Activated naive CD4-positive, alpha-beta T cell treated with anti-CD3 and anti-CD28 coated beads, Interleukin-2, amount 10 ng/mL, durations not matched to agents 7 days and 5 days (primary cell): ENCODE results near the gene CHRM4.
A peak's percentile ranks its signal among the peaks of the same experiment; 100 is the strongest.
"Not testable (repeated sequence)": the region's sequence is repeated elsewhere in the genome, so short reads cannot be mapped to it uniquely, and the experiment has no call there.

Experiments used
- CTCF ChIA-PET: fragments of 350-600 bp; sonication (Branson Sonifier 250); formaldehyde crosslinking; loops from one replicate; lab custom pipeline; 2021; ENCODE audit warnings: antibody characterized with exemption; lab: Charles Lee
- DNase-seq: peaks from one replicate; pipeline ENCODE4 v3.0.0-alpha.2; 2020
- H3K27ac Mint-ChIP-seq: one replicate; pipeline ENCODE4 v1.8.0; 2021; ENCODE audit warnings: mild to moderate bottlenecking, moderate library complexity, mixed read lengths
- H3K27me3 Mint-ChIP-seq: one replicate; pipeline ENCODE4 v1.8.0; 2021; ENCODE audit warnings: mild to moderate bottlenecking, mixed read lengths
- H3K36me3 Mint-ChIP-seq: one replicate; pipeline ENCODE4 v1.8.0; 2021; ENCODE audit warnings: mixed read lengths
- H3K4me1 Mint-ChIP-seq: one replicate; pipeline ENCODE4 v1.8.0; 2021; ENCODE audit warnings: mixed read lengths
- H3K4me3 Mint-ChIP-seq: one replicate; pipeline ENCODE4 v1.8.0; 2021; ENCODE audit warnings: mild to moderate bottlenecking, moderate library complexity, mixed read lengths
- H3K9me3 Mint-ChIP-seq: one replicate; pipeline ENCODE4 v1.8.0; 2021; ENCODE audit warnings: mixed read lengths

The CHRM4 gene

DNA sequence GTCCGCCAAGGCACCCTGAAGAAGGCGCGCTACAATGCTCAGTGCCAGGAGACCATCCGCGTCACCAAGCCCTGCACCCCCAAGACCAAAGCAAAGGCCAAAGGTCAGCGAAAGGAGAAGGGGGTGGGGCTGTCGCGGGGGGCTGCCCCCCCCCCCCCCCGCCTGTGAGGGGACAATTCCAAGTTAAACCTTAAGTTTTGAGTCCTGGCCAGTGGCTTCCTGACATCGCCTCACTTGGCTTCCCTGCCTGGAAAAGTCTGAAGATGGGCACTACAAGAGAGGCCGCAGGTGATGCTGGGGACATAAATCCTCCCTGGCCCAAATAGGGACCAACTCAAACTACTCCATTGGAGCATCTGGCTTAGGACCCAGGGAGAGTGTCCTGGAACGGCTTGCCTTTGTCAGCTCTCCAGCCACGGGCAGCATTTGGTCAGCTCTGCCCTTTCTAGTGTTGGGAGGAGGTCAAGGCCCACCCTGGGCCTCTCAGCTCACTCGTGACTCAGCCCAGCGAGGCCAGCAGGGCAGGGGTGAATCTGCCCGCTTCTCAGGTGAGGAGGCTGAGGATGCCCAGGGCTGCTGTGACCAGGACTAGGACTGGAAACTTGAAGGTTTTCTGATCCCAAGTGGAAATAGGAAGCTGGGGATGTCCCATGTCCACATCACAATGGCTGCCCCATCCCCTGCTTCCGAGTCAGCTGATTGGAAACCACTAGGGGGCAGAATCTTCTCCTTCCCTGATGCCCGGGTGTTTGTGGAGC lies 8.8 kb downstream of the CHRM4 start:
- CTCF ChIA-PET = interaction anchor here (0.8 to 1.4 kb wide), 4 partner anchors 10 to 144 kb away, joined by 3 to 4 read pairs (median 4); no protein-coding TSS in a partner anchor
- H3K36me3 Mint-ChIP-seq = peaks cover 10% of the 10 kb centered on the region
- peaks cover 30% of the 10 kb centered on the region for H3K4me1 Mint-ChIP-seq
- no peak overlapping the region for H3K27ac Mint-ChIP-seq
- peaks cover 72% of the 10 kb centered on the region for H3K27me3 Mint-ChIP-seq
- H3K4me3 Mint-ChIP-seq = no peak overlapping the region
- no peak for DNase-seq
- H3K9me3 Mint-ChIP-seq = no peaks in the 10 kb centered on the region

- Mint-ChIP-seq H3K27me3 (peaks cover 64% of the 10 kb centered on the region), H3K4me3 (peak overlapping the region; percentile 72), H3K4me1 (peaks cover 26% of the 10 kb centered on the region), H3K36me3 (peaks cover 18% of the 10 kb centered on the region), H3K27ac (no peak overlapping the region), H3K9me3 (peaks cover 4% of the 10 kb centered on the region)
- DNase-seq = peak; percentile 47
- CTCF ChIA-PET = no interaction called here
Observed at GRCh38 chr11:46381819-46382645, 9.5 kb downstream of the CHRM4 start.

DNA sequence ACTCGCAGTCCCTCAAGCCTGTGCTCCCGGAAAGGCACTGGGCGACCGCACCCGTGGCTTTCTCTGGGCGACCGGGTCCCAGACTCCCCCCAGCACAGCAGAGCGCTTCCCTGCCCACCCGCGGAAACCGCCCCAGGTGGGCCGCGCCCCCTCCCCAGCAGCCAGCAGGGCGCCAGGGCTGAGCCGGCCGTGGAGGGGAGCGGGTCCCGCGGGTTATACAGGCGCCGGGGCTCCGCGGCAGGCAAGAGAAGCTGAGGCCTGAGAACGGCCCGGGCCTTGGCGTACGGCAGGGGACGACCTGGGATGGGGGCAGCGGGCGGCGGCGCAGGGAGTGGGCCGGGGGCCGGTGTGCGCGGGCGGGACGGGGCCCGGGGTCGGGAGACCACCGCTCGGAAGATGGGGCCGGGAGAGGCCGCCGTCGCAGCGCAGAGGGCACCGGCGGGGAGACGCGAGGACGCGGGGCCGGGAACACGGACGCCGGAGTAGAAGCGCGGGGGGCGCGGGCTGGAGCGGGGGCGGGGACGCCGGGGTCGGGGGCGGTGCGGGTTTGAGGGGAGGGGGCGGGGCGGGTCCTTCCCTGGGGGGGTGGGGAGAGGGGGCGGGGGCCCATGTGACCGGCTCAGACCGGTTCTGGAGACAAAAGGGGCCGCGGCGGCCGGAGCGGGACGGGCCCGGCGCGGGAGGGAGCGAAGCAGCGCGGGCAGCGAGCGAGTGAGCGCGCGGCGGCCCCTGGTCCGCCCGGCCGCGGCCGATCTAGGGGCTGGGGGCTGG lies 10.3 kb downstream of the CHRM4 start, which contains the start of gene MDK:
MDK (plus strand) TSS at position 622 of the 771 bp plus-strand sequence. CDS start 389 bp downstream, outside the sequence.
- Mint-ChIP-seq H3K36me3 (peaks cover 24% of the 10 kb centered on the region), H3K4me3 (peak within 1 kb of the TSS; percentile 72), H3K4me1 (peaks cover 20% of the 10 kb centered on the region), H3K27me3 (peaks cover 56% of the 10 kb centered on the region), H3K27ac (peak within 1 kb of the TSS; percentile 37), H3K9me3 (peaks cover 4% of the 10 kb centered on the region)
- DNase-seq = no peak
- CTCF ChIA-PET = no interaction called here

GRCh38 chr11:46380340-46381047 lies 11.1 kb downstream of the CHRM4 start:
- H3K36me3 Mint-ChIP-seq = peaks cover 26% of the 10 kb centered on the region
- peak; percentile 86 for DNase-seq
- H3K27me3 Mint-ChIP-seq = peaks cover 48% of the 10 kb centered on the region
- peak overlapping the region; percentile 62 for H3K4me3 Mint-ChIP-seq
- peaks cover 18% of the 10 kb centered on the region for H3K4me1 Mint-ChIP-seq
- peak overlapping the region; percentile 75 for H3K27ac Mint-ChIP-seq
- CTCF ChIA-PET = interaction anchor here (1.2 kb wide), 1 partner anchor 8 kb away, joined by 3 read pairs; no protein-coding TSS in a partner anchor
- peaks cover 4% of the 10 kb centered on the region for H3K9me3 Mint-ChIP-seq

DNA sequence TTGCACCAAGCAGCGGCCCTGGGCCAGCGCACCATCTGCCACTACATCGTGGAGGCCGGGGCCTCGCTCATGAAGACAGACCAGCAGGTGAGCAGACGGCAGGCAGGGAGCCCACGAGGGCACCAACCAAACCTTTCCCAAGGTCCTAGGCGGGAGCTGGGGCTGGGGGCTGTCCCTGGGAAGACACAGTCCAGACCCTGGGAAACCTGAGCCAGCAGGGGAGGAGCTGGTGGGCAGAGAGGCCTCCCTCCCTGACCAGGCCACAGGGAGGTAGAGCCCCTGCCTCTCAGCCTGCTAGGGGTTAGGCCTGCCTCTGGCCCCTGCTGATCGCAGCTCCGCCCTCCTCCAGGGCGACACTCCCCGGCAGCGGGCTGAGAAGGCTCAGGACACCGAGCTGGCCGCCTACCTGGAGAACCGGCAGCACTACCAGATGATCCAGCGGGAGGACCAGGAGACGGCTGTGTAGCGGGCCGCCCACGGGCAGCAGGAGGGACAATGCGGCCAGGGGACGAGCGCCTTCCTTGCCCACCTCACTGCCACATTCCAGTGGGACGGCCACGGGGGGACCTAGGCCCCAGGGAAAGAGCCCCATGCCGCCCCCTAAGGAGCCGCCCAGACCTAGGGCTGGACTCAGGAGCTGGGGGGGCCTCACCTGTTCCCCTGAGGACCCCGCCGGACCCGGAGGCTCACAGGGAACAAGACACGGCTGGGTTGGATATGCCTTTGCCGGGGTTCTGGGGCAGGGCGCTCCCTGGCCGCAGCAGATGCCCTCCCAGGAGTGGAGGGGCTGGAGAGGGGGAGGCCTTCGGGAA lies 11.9 kb downstream of the CHRM4 start:
- peaks cover 40% of the 10 kb centered on the region for H3K27me3 Mint-ChIP-seq
- not testable (repeated sequence) for H3K9me3 Mint-ChIP-seq, DNase-seq, H3K27ac Mint-ChIP-seq
- H3K4me1 Mint-ChIP-seq = peaks cover 18% of the 10 kb centered on the region
- H3K36me3 Mint-ChIP-seq = peaks cover 26% of the 10 kb centered on the region
- CTCF ChIA-PET = interaction anchor here (1.2 kb wide), 1 partner anchor 9 kb away, joined by 3 read pairs; no protein-coding TSS in a partner anchor
- H3K4me3 Mint-ChIP-seq = peak overlapping the region; percentile 40

DNA sequence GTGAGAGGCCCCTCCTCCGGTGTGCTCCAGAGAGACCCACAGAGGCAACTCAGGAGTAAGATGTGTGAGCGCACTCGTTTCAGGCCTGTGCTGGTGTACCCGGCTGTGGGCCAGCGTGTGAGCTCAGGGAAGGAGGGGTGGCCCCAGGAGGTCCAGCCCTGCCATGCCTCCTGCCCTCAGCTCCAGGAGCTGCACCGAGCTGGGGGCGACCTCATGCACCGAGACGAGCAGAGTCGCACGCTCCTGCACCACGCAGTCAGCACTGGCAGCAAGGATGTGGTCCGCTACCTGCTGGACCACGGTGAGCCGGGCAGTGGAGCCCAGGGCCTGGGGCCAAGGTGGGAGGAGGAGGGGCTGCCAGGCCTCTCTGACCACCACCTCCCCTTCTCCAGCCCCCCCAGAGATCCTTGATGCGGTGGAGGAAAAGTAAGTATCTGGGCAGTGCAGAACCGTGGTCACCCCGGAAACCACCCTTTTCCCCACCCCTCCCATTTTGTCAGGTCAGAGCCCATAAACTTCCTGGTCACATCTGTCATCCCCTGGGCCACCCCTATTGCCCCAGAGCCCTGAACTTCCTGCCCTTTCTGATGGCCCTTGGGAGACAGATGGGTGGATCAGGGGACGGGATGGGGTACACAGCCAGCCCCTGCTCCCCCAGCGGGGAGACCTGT lies 12.6 kb downstream of the CHRM4 start:
- CTCF ChIA-PET = interaction anchor here (0.8 to 3.3 kb wide), 7 partner anchors 10 to 70 kb away, joined by 3 to 16 read pairs (median 4); no protein-coding TSS in a partner anchor
- Mint-ChIP-seq H3K27ac (no peak overlapping the region), H3K4me3 (peak overlapping the region; percentile 38), H3K27me3 (peaks cover 33% of the 10 kb centered on the region), H3K36me3 (peaks cover 26% of the 10 kb centered on the region), H3K9me3 (peaks cover 4% of the 10 kb centered on the region), H3K4me1 (peaks cover 18% of the 10 kb centered on the region)
- DNase-seq = no peak

- Mint-ChIP-seq H3K4me3 (no peak overlapping the region), H3K27me3 (peaks cover 26% of the 10 kb centered on the region), H3K27ac (no peak overlapping the region), H3K36me3 (peaks cover 29% of the 10 kb centered on the region), H3K4me1 (peaks cover 18% of the 10 kb centered on the region), H3K9me3 (peaks cover 4% of the 10 kb centered on the region)
- DNase-seq = no peak
- CTCF ChIA-PET = interaction anchor here (0.8 to 3.3 kb wide), 8 partner anchors 9 to 70 kb away, joined by 3 to 16 read pairs (median 4); no protein-coding TSS in a partner anchor
Observed at GRCh38 chr11:46378296-46378695, 13.3 kb downstream of the CHRM4 start.

DNA sequence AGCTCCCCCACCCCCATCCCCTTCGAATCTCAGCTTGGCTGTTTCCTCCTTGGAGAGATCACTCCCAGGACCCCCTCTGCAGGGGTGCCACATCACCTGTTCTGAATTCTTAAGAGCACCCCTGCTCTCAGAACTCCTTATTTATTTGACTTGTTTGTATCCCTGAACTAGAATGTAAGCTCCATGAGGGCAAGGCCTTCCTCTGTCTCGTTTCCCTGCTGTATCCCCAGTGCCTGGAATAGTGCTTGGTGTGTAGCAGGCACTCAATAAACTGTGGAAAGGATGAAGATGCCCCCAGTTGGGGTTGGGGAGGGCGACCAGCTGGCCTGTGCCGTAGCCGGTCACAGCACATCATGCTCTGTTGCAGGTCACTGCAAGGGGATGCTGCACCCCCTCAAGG lies 13.7 kb downstream of the CHRM4 start:
- CTCF ChIA-PET = interaction anchor here (0.8 to 3.3 kb wide), 7 partner anchors 9 to 69 kb away, joined by 3 to 16 read pairs (median 4); no protein-coding TSS in a partner anchor
- Mint-ChIP-seq H3K4me1 (peaks cover 18% of the 10 kb centered on the region), H3K36me3 (peaks cover 29% of the 10 kb centered on the region), H3K4me3 (no peak overlapping the region), H3K9me3 (peaks cover 4% of the 10 kb centered on the region), H3K27ac (no peak overlapping the region), H3K27me3 (peaks cover 22% of the 10 kb centered on the region)
- no peak for DNase-seq

DNA sequence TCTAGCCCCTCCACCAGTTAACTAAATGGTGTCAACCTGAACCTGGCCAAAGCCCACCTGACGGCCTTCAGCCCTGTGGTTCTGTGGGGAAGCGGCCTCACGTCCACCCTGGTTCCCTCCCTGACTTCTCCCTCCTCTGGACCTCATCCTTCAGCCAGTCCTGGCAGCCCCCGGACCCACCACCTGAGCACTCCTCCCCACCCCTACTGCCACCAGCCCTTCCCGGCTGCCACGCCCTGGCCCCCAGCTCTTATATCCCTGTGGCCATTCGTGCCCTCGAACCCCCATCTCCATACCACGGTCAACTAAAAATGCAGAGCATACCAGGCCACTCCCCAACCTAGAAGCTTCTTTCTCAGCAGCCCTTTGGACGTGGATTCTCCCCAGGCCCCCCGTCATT lies 14.3 kb downstream of the CHRM4 start:
- CTCF ChIA-PET = interaction anchor here (1.0 to 3.3 kb wide), 2 partner anchors 10 to 25 kb away, joined by 3 to 16 read pairs; no protein-coding TSS in a partner anchor
- peaks cover 18% of the 10 kb centered on the region for H3K4me1 Mint-ChIP-seq
- peaks cover 16% of the 10 kb centered on the region for H3K27me3 Mint-ChIP-seq
- H3K27ac Mint-ChIP-seq = no peak overlapping the region
- DNase-seq = no peak
- H3K9me3 Mint-ChIP-seq = peaks cover 4% of the 10 kb centered on the region
- no peak overlapping the region for H3K4me3 Mint-ChIP-seq
- peaks cover 31% of the 10 kb centered on the region for H3K36me3 Mint-ChIP-seq

GRCh38 chr11:46376258-46377050 lies 15.1 kb downstream of the CHRM4 start:
- Mint-ChIP-seq H3K36me3 (peaks cover 29% of the 10 kb centered on the region), H3K27ac (no peak overlapping the region), H3K4me1 (peaks cover 13% of the 10 kb centered on the region), H3K4me3 (no peak overlapping the region), H3K27me3 (peaks cover 8% of the 10 kb centered on the region), H3K9me3 (peaks cover 4% of the 10 kb centered on the region)
- no peak for DNase-seq
- CTCF ChIA-PET = interaction anchor here (3.3 kb wide), 1 partner anchor 25 kb away, joined by 16 read pairs; no protein-coding TSS in a partner anchor

- no peak overlapping the region for H3K4me3 Mint-ChIP-seq
- peaks cover under 1% of the 10 kb centered on the region for H3K27me3 Mint-ChIP-seq
- H3K4me1 Mint-ChIP-seq = peaks cover 11% of the 10 kb centered on the region
- peaks cover 4% of the 10 kb centered on the region for H3K9me3 Mint-ChIP-seq
- CTCF ChIA-PET = interaction anchor here (3.3 kb wide), 1 partner anchor 24 kb away, joined by 16 read pairs; no protein-coding TSS in a partner anchor
- no peak overlapping the region for H3K27ac Mint-ChIP-seq
- peaks cover 29% of the 10 kb centered on the region for H3K36me3 Mint-ChIP-seq
- no peak for DNase-seq
Observed at GRCh38 chr11:46375392-46376101, 16.0 kb downstream of the CHRM4 start.
